DOHH2 (cell line): ENCODE results near the gene ADCY3.

ENCODE experiments used
- H3F3A ChIP-seq: fragments of 200-600 bp; sonication (generic), shearing (Covaris generic); 2 replicates; pipeline ENCODE4 v1.6.0; 2016; ENCODE audit warnings: antibody characterized with exemption, mild to moderate bottlenecking; ENCODE audit not compliant: control insufficient read depth, insufficient read depth
- H3K27ac ChIP-seq: fragments of 200-600 bp; sonication (generic); 2 replicates; pipeline ENCODE4 v1.5.1; 2014; ENCODE audit warnings: low read depth, mild to moderate bottlenecking, low read length, moderate library complexity
- H3K27me3 ChIP-seq: fragments of 200-600 bp; sonication (generic); 2 replicates; pipeline ENCODE4 v1.6.1; 2014; ENCODE audit warnings: mild to moderate bottlenecking, low read length, mixed read lengths; ENCODE audit not compliant: control insufficient read depth
- H3K36me3 ChIP-seq: fragments of 200-600 bp; sonication (generic); 2 replicates; pipeline ENCODE4 v1.6.1; 2014; ENCODE audit warnings: mild to moderate bottlenecking, low read length, moderate library complexity, mixed read lengths; ENCODE audit not compliant: control insufficient read depth
- H3K4me1 ChIP-seq: fragments of 200-600 bp; sonication (generic); 2 replicates; pipeline ENCODE4 v1.6.1; 2014; ENCODE audit warnings: mild to moderate bottlenecking, low read length, mixed read lengths; ENCODE audit not compliant: control insufficient read depth
- H3K4me2 ChIP-seq: fragments of 200-600 bp; sonication (generic); 2 replicates; pipeline ENCODE4 v1.6.0; 2014; ENCODE audit warnings: mild to moderate bottlenecking, low read length, moderate library complexity
- H3K4me3 ChIP-seq: fragments of 200-600 bp; sonication (generic); 2 replicates; pipeline ENCODE4 v1.5.1; 2014; ENCODE audit warnings: mild to moderate bottlenecking, low read length, mixed read lengths
- H3K79me2 ChIP-seq: fragments of 200-600 bp; sonication (generic); 2 replicates; pipeline ENCODE4 v1.6.1; 2014; ENCODE audit warnings: mild to moderate bottlenecking, low read length, mixed read lengths; ENCODE audit not compliant: control insufficient read depth
- H3K9me2 ChIP-seq: fragments of 200-600 bp; sonication (generic); replicated peaks from 2 replicates; pipeline ENCODE4 v1.6.1; 2014; ENCODE audit warnings: mild to moderate bottlenecking, low read length, mixed read lengths; ENCODE audit not compliant: control insufficient read depth
- H3K9me3 ChIP-seq: fragments of 200-600 bp; sonication (generic); 2 replicates; pipeline ENCODE4 v1.6.1; 2014; ENCODE audit warnings: antibody characterized with exemption, low read length, mixed read lengths; ENCODE audit not compliant: control insufficient read depth, insufficient read depth
- H4K20me1 ChIP-seq: fragments of 200-600 bp; sonication (generic); 2 replicates; pipeline ENCODE4 v1.6.0; 2014; ENCODE audit warnings: low read depth, mild to moderate bottlenecking, antibody characterized with exemption, low read length, moderate library complexity; ENCODE audit not compliant: control insufficient read depth, insufficient read depth
- EZH2phosphoT487 ChIP-seq: fragments of 200-600 bp; sonication (generic); IDR thresholded peaks from 2 replicates; pipeline ENCODE4 v1.6.1; 2017; ENCODE audit warnings: borderline replicate concordance, mild to moderate bottlenecking, antibody characterized with exemption, low read length, moderate library complexity, mixed read lengths
- TF ChIP-seq, protein P1 (sequence below): fragments of 200-600 bp; sonication (generic); IDR thresholded peaks from one replicate; pipeline ENCODE4 v1.5.1; 2014; ENCODE audit warnings: antibody characterized with exemption, mild to moderate bottlenecking, low read depth, low read length; ENCODE audit not compliant: poor library complexity, severe bottlenecking

Gene ADCY3

DNA sequence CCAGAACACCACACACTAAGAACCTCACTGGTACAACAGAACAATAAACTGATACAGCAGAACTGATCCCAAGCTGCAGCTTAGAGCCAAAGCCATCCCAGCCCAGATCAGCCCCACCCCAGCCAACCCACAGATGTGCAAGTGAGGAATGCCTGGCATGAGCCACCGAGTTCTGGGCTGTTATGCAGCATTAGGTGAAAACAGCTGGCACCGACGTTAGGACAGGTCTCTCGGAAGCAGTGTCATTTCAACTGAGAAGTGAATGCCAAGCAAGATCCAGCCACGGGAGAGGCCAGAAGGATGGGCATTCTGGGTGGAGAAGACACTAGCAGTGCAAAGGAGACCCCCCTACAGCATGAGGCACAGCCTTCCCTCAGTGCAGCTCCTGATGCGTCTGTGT is 38.9 kb downstream of the ADCY3 start:
- Histone ChIP-seq H3K4me3 (no peak overlapping the region), H3K4me2 (no peak overlapping the region), H3F3A (no peaks in the 10 kb centered on the region), H3K79me2 (peaks cover 86% of the 10 kb centered on the region), H3K9me3 (no peaks in the 10 kb centered on the region), H3K27ac (no peak overlapping the region), H3K4me1 (peaks cover 33% of the 10 kb centered on the region), H3K9me2 (no peaks in the 10 kb centered on the region), H3K36me3 (peaks cover 16% of the 10 kb centered on the region), H3K27me3 (no peaks in the 10 kb centered on the region), H4K20me1 (peaks cover 9% of the 10 kb centered on the region; the same call in 1 of the 2 replicates)
- no peak for TF ChIP-seq EZH2phosphoT487
- TF ChIP-seq, protein P1, sequence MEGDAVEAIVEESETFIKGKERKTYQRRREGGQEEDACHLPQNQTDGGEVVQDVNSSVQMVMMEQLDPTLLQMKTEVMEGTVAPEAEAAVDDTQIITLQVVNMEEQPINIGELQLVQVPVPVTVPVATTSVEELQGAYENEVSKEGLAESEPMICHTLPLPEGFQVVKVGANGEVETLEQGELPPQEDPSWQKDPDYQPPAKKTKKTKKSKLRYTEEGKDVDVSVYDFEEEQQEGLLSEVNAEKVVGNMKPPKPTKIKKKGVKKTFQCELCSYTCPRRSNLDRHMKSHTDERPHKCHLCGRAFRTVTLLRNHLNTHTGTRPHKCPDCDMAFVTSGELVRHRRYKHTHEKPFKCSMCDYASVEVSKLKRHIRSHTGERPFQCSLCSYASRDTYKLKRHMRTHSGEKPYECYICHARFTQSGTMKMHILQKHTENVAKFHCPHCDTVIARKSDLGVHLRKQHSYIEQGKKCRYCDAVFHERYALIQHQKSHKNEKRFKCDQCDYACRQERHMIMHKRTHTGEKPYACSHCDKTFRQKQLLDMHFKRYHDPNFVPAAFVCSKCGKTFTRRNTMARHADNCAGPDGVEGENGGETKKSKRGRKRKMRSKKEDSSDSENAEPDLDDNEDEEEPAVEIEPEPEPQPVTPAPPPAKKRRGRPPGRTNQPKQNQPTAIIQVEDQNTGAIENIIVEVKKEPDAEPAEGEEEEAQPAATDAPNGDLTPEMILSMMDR, result no peak

DNA sequence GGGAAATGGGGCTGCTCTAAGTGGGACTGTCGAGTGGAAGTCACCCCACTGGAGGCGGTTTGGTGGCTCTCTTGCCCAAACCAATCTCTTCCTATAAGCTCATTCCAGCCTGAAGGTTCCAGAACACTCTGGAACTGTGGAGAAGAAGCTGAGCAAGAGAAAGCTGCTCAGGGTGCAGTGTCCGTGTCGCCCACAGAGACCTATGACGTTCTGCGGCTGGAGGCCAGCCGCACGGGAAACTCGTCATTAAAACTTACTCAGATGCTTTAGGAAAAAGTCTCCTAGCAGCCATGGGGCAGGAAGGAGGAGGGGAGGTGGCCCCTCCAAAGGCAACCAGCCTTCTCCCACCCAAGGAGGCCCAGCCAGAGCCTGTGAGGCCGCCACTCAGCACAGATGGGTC is 41.7 kb downstream of the ADCY3 start:
- Histone ChIP-seq H3K79me2 (peaks cover 82% of the 10 kb centered on the region), H3K9me2 (no peaks in the 10 kb centered on the region), H3K4me2 (no peak overlapping the region), H3K9me3 (no peaks in the 10 kb centered on the region), H3K4me3 (no peak overlapping the region), H3K4me1 (peaks cover 30% of the 10 kb centered on the region), H3K27me3 (no peaks in the 10 kb centered on the region), H3F3A (no peaks in the 10 kb centered on the region), H4K20me1 (peaks cover 9% of the 10 kb centered on the region; the same call in 1 of the 2 replicates), H3K27ac (no peak overlapping the region), H3K36me3 (peaks cover 17% of the 10 kb centered on the region)
- TF ChIP-seq, protein P1, result no peak
- no peak for TF ChIP-seq EZH2phosphoT487

DNA sequence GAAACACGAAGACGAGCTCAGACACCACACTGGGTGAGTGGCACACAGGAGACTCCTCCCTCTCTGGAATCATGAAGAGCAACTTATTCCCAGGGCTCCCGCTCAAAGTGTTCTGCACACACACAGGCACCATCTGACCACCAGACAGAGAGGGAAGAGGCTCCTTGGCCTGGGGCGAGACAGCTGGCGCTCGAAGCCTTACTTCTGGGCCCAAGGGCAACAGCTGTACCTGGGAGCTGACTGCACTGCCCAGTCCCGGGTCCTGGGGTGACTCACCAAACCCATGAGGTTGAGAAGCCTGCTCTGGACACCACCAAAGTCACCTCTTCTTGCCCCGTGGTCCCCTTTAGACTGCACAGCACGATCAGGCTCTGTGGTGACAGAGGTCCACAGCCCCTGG is 42.4 kb downstream of the ADCY3 start:
- Histone ChIP-seq H3K27me3 (no peaks in the 10 kb centered on the region), H3K9me3 (no peaks in the 10 kb centered on the region), H3K27ac (no peak overlapping the region), H3K4me3 (no peak overlapping the region), H3K4me2 (no peak overlapping the region), H3K4me1 (peaks cover 25% of the 10 kb centered on the region), H3K36me3 (peaks cover 17% of the 10 kb centered on the region), H4K20me1 (peaks cover 9% of the 10 kb centered on the region; the same call in 1 of the 2 replicates), H3K9me2 (no peaks in the 10 kb centered on the region), H3F3A (no peaks in the 10 kb centered on the region), H3K79me2 (peaks cover 78% of the 10 kb centered on the region)
- TF ChIP-seq, protein P1, result no peak
- TF ChIP-seq EZH2phosphoT487, result no peak
